Left ventricle myocardium superior (tissue), 1 donor: Measurements from ENCODE around the gene CTSZ. TPM values are rescaled to one million over a fixed set of nuclear protein-coding genes. Genes with fewer than 3 reads are reported as not detected.

Source experiments
- ATAC-seq: fragments of 200-7000 bp; cut with Tn5 transposase; one replicate; pipeline ENCODE4 v1.9.1; 2020; ENCODE audit warnings: mild to moderate bottlenecking, moderate library complexity
- DNase-seq: peaks from one replicate; pipeline ENCODE4 v3.0.0-alpha.2; 2020
- intact Hi-C: fragments of 100-400 bp; cut with micrococcal nuclease; formaldehyde crosslinking; loops from one replicate; pipeline ENCODE4 v1.11.0; 2022
- total RNA-seq: library from RNA; stranded (reverse); fragmentation: NEBNext Ultra II Directional; extraction: Animal tissue kit (Norgen Biotek cat#: 25700); gene quantifications from one replicate; pipeline ENCODE4 v1.2.1, GENCODE V29; 2021
- donor health status: DM: no; HTN: yes; CAD: no; lungs with severe emphysema.

The CTSZ gene
- total RNA-seq, 1 donor from 2014 or later, result 129 TPM

DNA sequence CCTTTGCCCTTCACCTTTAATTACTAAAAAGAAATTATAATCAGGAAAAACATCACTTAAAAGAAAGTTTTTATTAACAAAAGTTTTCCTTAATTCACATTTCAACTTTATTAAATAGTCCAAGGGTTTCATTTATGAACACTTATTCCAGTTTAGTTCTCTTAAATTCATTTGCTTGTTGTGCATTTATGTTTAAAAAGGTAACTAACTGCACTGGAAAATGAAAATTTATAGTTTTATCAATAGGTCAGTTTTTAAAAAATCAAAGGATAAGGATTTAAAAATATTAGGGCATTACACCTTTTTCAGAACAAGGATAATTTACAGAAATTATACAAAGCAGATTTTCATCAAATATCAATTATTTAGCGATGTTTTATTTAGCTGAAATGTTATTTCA lies 26.0 kb upstream of the CTSZ start:
- DNase-seq, result no peak
- intact Hi-C loops, result loop anchor here (5.0 kb wide), 1 partner anchor 126 kb away; no protein-coding TSS in a partner anchor
- no peak for ATAC-seq

- intact Hi-C loops, result loop anchor here (5.0 kb wide), 1 partner anchor 125 kb away; no protein-coding TSS in a partner anchor
- DNase-seq (no peak), ATAC-seq (no peak)
Measured at GRCh38 chr20:59032713-59033059, 25.6 kb upstream of the CTSZ start.

DNA sequence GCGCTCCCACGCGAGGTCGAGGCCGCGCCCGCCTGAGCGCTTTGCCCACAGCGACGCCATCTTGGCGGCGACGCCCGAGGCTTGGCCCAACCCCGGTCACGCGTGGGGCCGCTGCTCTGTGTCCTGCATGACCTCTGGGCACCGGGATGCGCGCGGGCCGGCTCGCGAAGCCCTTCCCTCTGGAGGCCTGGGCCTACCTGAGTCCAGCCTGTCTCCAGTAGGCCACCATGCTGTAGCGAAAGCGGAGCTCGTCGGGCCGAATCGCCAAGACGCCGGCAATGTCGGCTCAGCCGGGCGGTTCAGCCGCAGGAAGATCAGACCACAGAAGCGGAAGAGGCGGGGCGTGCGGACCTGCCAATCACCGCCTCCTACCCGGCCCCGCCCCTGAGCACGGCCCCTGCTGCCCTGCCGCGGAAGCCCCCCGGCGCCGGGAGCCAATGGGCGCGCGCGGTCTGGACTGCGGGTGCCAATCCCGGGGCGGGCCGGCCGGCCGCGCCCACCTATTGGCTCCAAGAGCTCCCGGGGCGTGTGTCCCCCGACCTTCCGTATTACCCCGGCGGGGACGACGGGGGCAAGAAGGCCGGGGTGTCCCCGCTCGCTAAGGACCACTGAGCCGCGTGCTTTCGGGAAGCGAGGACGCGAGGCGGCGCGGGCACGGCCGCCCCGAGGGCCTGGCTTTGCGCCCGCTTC lies 25.1 kb upstream of the CTSZ start, which contains the start of gene ATP5F1E:
TSS of gene ATP5F1E (minus strand) at position 313 of the 690 bp plus-strand sequence. CDS start at position 229, 84 bp downstream.
- intact Hi-C loops, result loop anchor here (5.0 kb wide), 1 partner anchor 125 kb away; no protein-coding TSS in a partner anchor
- ATAC-seq (peak; percentile 100), DNase-seq (peak; percentile 99)

DNA sequence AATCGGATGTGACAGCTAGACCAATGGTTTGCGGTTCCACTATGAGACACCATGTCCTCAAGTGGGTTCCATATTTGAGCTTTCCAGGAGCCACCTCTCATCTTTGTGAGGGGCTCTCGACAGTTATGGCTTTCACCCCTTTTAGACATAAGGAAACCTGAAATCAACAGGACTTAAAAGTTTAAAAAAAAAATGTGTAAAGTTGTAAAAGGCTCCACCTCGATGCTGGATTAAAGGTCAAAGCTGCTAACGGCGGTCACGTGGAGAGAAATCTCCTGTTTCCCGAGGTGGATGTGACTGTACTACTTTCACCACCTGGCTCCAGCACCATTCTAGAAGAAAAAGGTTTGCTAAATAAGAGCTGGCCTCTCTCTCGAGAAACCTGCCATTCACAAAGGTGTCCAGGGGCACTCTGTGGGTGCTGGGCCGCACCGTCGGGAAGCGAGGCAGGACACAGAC lies 24.5 kb upstream of the CTSZ start:
- ATAC-seq (no peak), DNase-seq (no peak)
- intact Hi-C loops, result loop anchor here (5.0 kb wide), 1 partner anchor 124 kb away; no protein-coding TSS in a partner anchor

- ATAC-seq (no peak), DNase-seq (no peak)
- intact Hi-C loops, result loop anchor here (5.0 kb wide), 1 partner anchor 124 kb away; no protein-coding TSS in a partner anchor
Measured at GRCh38 chr20:59030911-59031563, 24.0 kb upstream of the CTSZ start.

DNA sequence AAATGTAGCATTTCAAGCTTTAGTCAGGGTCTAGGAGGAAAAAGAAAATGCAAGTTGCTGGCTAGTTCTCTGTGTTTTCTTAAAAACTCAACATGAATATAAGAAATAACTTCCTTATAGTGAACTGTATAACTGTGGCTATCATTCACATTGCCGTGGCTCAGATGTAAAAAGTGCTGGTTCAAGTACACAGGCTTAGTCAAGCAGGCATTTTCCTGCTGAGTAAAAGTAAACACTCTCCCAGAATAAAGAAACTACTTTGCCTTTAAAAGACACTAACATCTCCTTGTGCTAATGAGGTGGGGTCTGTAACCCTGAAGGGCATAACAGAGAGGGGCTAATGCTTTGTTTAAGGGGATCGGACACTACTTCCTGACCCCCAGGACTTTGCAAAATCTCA lies 21.8 kb upstream of the CTSZ start:
- no peak for DNase-seq
- intact Hi-C loops, result no loop called here
- no peak for ATAC-seq

- no peak for ATAC-seq
- intact Hi-C loops, result no loop called here
Measured at GRCh38 chr20:59027741-59028320, 20.8 kb upstream of the CTSZ start.

DNA sequence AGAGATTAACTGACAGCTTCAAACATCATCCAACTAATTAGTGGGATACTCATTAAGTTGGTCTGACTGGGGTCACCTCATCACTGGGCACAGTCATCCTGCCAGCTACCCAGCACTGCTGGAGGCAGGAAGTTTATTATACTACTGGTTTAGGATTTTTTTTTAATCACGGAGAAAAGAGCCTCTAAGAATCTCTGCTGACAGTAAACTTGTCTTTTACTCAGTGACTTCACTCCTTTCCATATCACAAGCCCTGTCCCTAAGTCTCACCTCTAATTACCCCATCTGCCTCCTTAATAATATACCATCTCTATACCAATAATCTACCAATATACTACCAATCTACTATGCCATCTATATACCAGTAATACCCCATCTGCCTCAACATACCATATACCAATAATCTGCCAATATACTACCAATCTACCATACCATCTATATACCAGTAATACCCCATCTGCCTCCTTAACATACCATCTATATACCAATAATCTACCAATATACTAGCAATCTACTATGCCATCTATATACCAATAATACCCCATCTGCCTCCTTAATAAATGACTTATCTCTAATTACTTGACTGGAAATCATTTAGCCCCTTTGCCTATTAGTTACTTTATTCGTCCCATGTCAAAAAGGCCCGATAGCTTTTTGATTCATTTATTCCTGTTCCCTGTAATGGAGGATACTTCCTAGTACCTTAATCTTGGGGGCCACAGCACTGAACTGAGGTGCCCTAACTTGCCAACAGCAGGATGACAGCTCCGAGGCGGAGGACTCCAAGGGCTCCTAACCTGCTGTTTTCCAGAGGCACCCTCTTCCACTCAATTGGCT lies 20.1 kb upstream of the CTSZ start:
- DNase-seq (no peak), ATAC-seq (no peak)
- intact Hi-C loops, result no loop called here

More at GRCh38 chr20:59027741-59028320, 20.8 kb upstream of the CTSZ start:
- no peak for DNase-seq

DNA sequence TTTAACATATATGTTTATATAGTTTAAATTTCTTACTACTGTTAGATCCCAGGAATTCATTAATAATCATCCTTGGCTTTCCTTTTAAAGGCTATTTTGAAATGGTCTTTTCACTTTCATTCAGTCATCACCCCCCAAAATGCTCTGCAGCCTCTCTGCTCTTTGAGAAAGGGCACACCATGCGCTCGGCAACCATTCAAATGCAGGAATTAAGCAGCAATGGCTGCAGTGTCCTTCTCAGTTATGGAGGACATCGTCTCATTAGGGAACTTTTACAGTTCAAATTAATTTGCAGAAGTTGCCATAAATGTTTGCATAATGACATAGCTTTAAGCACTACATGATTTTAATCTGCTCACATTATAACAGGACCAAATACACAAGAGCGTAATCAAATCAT lies 18.5 kb upstream of the CTSZ start:
- DNase-seq (no peak), ATAC-seq (no peak)
- intact Hi-C loops, result no loop called here

- ATAC-seq (peak; percentile 35), DNase-seq (no peak)
- intact Hi-C loops, result no loop called here
Measured at GRCh38 chr20:59025086-59025485, 18.0 kb upstream of the CTSZ start.

DNA sequence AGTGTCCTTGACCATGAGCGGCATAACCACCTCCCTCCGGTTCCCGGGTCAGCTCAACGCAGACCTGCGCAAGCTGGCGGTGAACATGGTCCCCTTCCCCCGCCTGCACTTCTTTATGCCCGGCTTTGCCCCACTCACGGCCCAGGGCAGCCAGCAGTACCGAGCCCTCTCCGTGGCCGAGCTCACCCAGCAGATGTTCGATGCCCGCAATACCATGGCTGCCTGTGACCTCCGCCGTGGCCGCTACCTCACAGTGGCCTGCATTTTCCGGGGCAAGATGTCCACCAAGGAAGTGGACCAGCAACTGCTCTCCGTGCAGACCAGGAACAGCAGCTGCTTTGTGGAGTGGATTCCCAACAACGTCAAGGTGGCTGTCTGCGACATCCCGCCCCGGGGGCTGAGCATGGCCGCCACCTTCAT lies 17.1 kb upstream of the CTSZ start:
- intact Hi-C loops, result no loop called here
- ATAC-seq (no peak), DNase-seq (no peak)

- no peak for ATAC-seq
- DNase-seq, result no peak
- intact Hi-C loops, result no loop called here
Measured at GRCh38 chr20:59023616-59024015, 16.6 kb upstream of the CTSZ start.

GRCh38 chr20:59022754-59023153 lies 15.7 kb upstream of the CTSZ start:
- ATAC-seq (no peak), DNase-seq (no peak)

GRCh38 chr20:59020938-59021551 lies 14.0 kb upstream of the CTSZ start:
- no peak for DNase-seq
- intact Hi-C loops, result no loop called here
- ATAC-seq, result no peak

More at GRCh38 chr20:59022754-59023153, 15.7 kb upstream of the CTSZ start:
- intact Hi-C loops, result no loop called here

DNA sequence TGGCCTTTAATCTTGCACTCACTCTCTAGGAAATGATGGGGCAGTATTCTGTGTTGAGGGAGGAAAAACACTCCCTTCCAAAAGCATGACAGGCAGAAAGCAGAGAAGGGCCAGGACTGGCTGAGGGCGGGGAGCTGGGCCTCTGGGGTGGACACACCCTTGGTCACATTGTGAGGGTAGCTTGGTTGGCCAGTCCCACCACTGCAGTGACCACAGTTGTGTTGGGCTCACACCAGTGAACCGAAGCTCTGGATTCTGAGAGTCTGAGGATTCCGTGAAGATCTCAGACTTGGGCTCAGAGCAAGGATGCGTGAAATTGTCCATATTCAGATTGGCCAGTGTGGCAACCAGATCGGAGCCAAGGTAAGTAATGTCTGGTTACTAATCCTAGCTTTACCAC lies 12.2 kb upstream of the CTSZ start, which contains the start of gene TUBB1:
TSS of gene TUBB1 (plus strand) at position 213 of the 400 bp plus-strand sequence. CDS start at position 307, 94 bp downstream.
- intact Hi-C loops, result no loop called here
- DNase-seq (no peak), ATAC-seq (no peak)

GRCh38 chr20:59018817-59019216 lies 11.8 kb upstream of the CTSZ start:
- no peak for DNase-seq
- intact Hi-C loops, result no loop called here
- ATAC-seq, result no peak

GRCh38 chr20:59017493-59018231 lies 10.6 kb upstream of the CTSZ start:
- ATAC-seq (peak; percentile 21), DNase-seq (no peak)
- intact Hi-C loops, result no loop called here
